ENCODE data around the gene TMEM131. TPM values are rescaled to one million over a fixed set of nuclear protein-coding genes. Genes with fewer than 3 reads are reported as not detected.

The TMEM131 gene
- total and polyA plus RNA-seq, 12 donors, result 13.7 to 57.5 (median 34.0) TPM

DNA sequence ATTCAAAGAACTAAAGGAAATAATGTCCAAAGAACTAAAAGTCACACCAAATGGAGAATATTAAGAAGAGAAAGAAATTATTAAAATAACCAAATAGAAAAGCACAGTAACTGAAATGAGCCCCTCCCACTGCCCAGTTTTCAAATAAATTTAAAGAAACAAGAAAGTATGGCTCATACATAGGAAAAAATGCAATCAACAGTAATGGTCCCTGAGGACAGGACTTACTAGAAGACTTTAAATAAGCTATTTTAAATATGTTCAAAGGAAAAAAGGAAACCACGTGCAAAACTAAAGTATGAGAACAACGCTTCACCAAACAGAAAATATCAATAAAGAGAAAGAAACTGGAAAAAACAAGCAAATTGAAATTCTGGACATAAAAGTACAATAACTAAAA lies 58.9 kb downstream of the TMEM131 start:
- no peak for DNase-seq
- intact Hi-C loops (cut with DNase I), result no loop called here
- TF ChIP-seq, protein P1, sequence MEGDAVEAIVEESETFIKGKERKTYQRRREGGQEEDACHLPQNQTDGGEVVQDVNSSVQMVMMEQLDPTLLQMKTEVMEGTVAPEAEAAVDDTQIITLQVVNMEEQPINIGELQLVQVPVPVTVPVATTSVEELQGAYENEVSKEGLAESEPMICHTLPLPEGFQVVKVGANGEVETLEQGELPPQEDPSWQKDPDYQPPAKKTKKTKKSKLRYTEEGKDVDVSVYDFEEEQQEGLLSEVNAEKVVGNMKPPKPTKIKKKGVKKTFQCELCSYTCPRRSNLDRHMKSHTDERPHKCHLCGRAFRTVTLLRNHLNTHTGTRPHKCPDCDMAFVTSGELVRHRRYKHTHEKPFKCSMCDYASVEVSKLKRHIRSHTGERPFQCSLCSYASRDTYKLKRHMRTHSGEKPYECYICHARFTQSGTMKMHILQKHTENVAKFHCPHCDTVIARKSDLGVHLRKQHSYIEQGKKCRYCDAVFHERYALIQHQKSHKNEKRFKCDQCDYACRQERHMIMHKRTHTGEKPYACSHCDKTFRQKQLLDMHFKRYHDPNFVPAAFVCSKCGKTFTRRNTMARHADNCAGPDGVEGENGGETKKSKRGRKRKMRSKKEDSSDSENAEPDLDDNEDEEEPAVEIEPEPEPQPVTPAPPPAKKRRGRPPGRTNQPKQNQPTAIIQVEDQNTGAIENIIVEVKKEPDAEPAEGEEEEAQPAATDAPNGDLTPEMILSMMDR (IDR thresholded peaks at IDR 0.05), result no peak
- no peak for TF ChIP-seq POLR2A (IDR thresholded peaks at IDR 0.05)
- Histone ChIP-seq H3K36me3 (replicated peaks in 1 of 2) (no peaks in the 10 kb centered on the region), H3K9me3 (replicated peaks in 1 of 3) (no peaks in the 10 kb centered on the region), H3K27ac (no peak overlapping the region), H3K4me1 (replicated peaks in 1 of 2) (peaks cover 23 to 35% of the 10 kb centered on the region in 2 donors), H3K27me3 (no peaks in the 10 kb centered on the region), H3K4me3 (no peak overlapping the region)
- 76 to 84% (median 80%) methylated on average over 2 of the region's 2 CpGs for WGBS, 4 donors

DNA sequence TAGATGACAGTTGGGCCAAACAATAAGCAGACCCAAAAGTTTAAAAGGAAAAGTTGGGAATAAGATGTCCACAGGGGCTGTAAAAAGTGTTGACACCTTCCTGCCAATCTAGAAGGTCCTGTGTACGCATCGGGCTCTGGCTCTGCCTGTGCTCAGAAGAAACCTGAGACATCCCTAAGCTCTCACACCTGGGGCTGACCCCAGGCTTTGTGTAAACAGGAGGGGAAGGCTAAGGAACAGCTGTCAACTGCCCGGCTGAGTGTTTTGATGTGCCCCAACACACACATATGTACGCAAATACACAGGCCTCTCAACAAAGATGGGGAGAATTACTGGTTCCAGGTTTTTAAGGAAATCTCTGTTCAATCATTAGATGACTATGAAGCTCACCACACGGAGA lies 59.5 kb downstream of the TMEM131 start:
- TF ChIP-seq, protein P1 (IDR thresholded peaks at IDR 0.05), result no peak
- TF ChIP-seq POLR2A (IDR thresholded peaks at IDR 0.05), result no peak
- DNase-seq, result no peak
- Histone ChIP-seq H3K27me3 (no peaks in the 10 kb centered on the region), H3K27ac (no peak overlapping the region), H3K4me1 (replicated peaks in 1 of 2) (peaks cover 29 to 42% of the 10 kb centered on the region in 2 donors), H3K9me3 (replicated peaks in 1 of 3) (no peaks in the 10 kb centered on the region), H3K4me3 (no peak overlapping the region), H3K36me3 (replicated peaks in 1 of 2) (no peaks in the 10 kb centered on the region)
- WGBS, 4 donors, result 76 to 88% (median 82%) methylated on average over 5 of the region's 5 CpGs
- intact Hi-C loops (cut with DNase I), result no loop called here

DNA sequence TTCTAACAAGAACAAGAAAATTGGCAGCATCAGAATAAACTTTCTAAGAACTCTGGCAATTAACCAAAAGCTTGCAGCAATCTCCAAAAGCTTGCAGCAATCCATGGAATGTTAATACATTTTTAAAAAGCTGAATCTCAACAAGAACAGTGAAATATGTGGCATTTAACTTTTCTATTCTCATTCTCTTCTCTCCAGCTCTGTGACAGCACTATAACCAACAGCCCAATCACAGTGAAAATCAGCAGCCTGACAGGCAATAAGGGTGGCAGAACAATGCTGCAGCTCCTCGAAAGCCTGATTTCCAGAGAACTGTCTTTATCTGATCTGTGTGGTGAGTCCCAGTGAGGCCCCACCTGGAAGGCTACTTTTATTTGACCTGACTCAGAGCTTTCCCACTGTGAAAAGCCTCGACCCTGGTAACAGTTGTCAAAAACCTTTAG lies 60.0 kb downstream of the TMEM131 start:
- H3K27ac ChIP-seq, result peak overlapping the region in 1 of 5 donors; percentile 48
- intact Hi-C loops (cut with DNase I), result no loop called here
- TF ChIP-seq, protein P1 (IDR thresholded peaks at IDR 0.05), result no peak
- TF ChIP-seq POLR2A (IDR thresholded peaks at IDR 0.05), result no peak
- H3K4me3 ChIP-seq, result no peak overlapping the region
- peak in 1 of 7 donors; percentile 26 for DNase-seq
- H3K9me3 ChIP-seq (replicated peaks in 1 of 3), result no peaks in the 10 kb centered on the region
- WGBS, 4 donors, result 10 to 17% (median 12%) methylated on average over 2 of the region's 2 CpGs
- H3K27me3 ChIP-seq, result no peaks in the 10 kb centered on the region
- H3K36me3 ChIP-seq (replicated peaks in 1 of 2), result no peaks in the 10 kb centered on the region
- peaks cover 29 to 46% of the 10 kb centered on the region in 2 donors for H3K4me1 ChIP-seq (replicated peaks in 1 of 2)

DNA sequence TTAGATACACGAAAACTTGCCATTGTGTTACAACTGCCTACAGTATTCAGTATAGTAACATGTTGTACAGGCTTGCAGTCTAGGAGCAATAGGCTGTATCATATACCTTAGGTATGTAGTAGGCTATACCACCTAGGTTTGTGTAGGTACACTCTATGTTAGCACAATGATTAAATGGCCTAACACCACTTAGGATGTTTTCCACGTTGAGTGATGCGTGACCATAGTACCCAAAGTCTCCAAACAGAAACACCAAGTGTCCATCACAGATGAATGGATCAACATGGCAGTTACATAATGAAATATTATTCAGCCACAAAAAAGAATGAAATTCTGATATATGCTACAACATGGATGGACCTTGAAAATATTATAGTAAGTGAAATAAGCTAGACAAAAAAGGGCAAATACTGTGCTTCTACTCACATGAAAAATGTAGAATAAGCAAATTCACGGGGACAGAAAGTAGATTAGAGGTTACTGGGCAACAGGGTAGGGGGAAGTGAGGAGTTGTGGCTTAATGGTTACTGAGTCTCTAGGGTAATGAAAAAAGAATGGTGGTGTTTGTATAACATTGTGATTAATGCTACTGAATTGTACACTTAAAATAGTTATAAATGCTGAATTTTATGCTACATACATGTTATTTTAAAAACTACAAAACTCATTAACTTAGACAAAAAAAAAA lies 62.6 kb downstream of the TMEM131 start:
- no peak for DNase-seq
- Histone ChIP-seq H3K27ac (no peak overlapping the region), H3K36me3 (replicated peaks in 1 of 2) (no peaks in the 10 kb centered on the region), H3K9me3 (replicated peaks in 1 of 3) (no peaks in the 10 kb centered on the region), H3K27me3 (no peaks in the 10 kb centered on the region), H3K4me3 (no peak overlapping the region), H3K4me1 (replicated peaks in 1 of 2) (peaks cover 29 to 52% of the 10 kb centered on the region in 2 donors)
- intact Hi-C loops (cut with DNase I), result no loop called here
- no peak for TF ChIP-seq POLR2A (IDR thresholded peaks at IDR 0.05)
- TF ChIP-seq, protein P1 (IDR thresholded peaks at IDR 0.05), result no peak
- 80 to 93% (median 91%) methylated on average over 4 of the region's 4 CpGs for WGBS, 4 donors
